Measurements from ENCODE around the gene ILF3. TPM values are rescaled to one million over a fixed set of nuclear protein-coding genes. Genes with fewer than 3 reads are reported as not detected.

The ILF3 gene
- total and polyA plus RNA-seq, 3 experiments from 2014 or later = 100.0 to 475 (median 471) TPM

DNA sequence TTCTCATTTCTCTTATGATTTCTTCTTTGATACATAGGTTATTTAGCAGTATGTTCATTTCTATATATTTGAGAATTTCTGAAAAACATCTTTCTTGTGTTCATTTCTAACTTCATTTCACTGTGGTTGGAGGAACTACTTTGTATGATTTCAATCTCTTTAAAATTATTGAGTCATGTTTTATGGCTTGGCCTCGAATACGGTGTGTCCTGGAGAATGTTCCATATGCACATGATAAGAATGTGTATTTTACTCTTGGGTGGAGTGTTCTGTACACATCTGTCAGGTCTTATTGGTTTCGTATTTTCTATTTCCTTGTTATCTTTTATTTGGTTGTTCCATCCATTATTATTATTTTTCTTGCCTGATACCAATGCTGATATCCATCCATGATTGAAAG is 86.7 kb downstream of the ILF3 start:
- ChIA-PET POLR2A (no interaction called here), CTCF (interaction anchor here (1.1 to 1.5 kb wide), 2 partner anchors 9 to 18 kb away, joined by 3 read pairs; no protein-coding TSS in a partner anchor)
- H3K4me3 Mint-ChIP-seq = peak overlapping the region in 1 of 7 donors; percentile 38
- DNase-seq = no peak
- no peaks in the 10 kb centered on the region for H3K9me3 ChIP-seq (ENCODE audit: low read length)
- H3K36me3 Mint-ChIP-seq = peaks cover 0 to 36% (median 0%) of the 10 kb centered on the region in 3 donors
- no peaks in the 10 kb centered on the region for H3K27me3 ChIP-seq (ENCODE audit: insufficient read depth, low read length, poor library complexity, severe bottlenecking)
- no peaks in the 10 kb centered on the region for H3K27me3 Mint-ChIP-seq
- no peak overlapping the region for H3K4me3 ChIP-seq (ENCODE audit: low read length)
- H3K4me1 ChIP-seq (ENCODE audit: insufficient read depth, low read length) = peaks cover 29% of the 10 kb centered on the region
- no peaks in the 10 kb centered on the region for H3K9me3 Mint-ChIP-seq
- peaks cover 8% of the 10 kb centered on the region for H3K36me3 ChIP-seq (ENCODE audit: insufficient read depth, low read length)
- no peak overlapping the region for H3K27ac ChIP-seq (ENCODE audit: low read depth, low read length)
- peaks cover 48 to 77% (median 49%) of the 10 kb centered on the region in 3 donors for H3K4me1 Mint-ChIP-seq
- H3K27ac Mint-ChIP-seq = peak overlapping the region in 4 of 8 donors; percentile 23 to 78 (median 62)

Other genes starting within 250 kb of the ILF3 start
- gene PDE4A, start 233.8 kb upstream of the ILF3 start, total RNA-seq = 10 to 100 TPM; 21.6 to 22.2 TPM
- gene PDE4A, start 233.8 kb upstream of the ILF3 start, polyA plus RNA-seq = 7.5 TPM
- 100 to 1,000 TPM; 101 to 107 TPM for gene KEAP1, start 151.0 kb upstream of the ILF3 start, total RNA-seq
- gene KEAP1, start 151.0 kb upstream of the ILF3 start, polyA plus RNA-seq = 58.3 TPM
- 1 to 10 TPM; 1.5 to 1.8 TPM for gene S1PR5, start 136.9 kb upstream of the ILF3 start, total RNA-seq
- gene S1PR5, start 136.9 kb upstream of the ILF3 start, polyA plus RNA-seq = 90.3 TPM
- gene ATG4D, start 110.4 kb upstream of the ILF3 start, total RNA-seq = 10 to 100 TPM; 44.4 to 45.1 TPM
- gene ATG4D, start 110.4 kb upstream of the ILF3 start, polyA plus RNA-seq = 28.9 TPM
- 10 to 100 TPM; 61.6 to 64.5 TPM for gene KRI1, start 88.3 kb upstream of the ILF3 start, total RNA-seq
- gene KRI1, start 88.3 kb upstream of the ILF3 start, polyA plus RNA-seq = 45.7 TPM
- 10 to 100 TPM; 22.2 to 23.1 TPM for gene CDKN2D, start 85.4 kb upstream of the ILF3 start, total RNA-seq
- gene CDKN2D, start 85.4 kb upstream of the ILF3 start, polyA plus RNA-seq = 176 TPM
- not detected for gene AP1M2, start 67.0 kb upstream of the ILF3 start, total RNA-seq
- gene AP1M2, start 67.0 kb upstream of the ILF3 start, polyA plus RNA-seq = not detected
- gene SLC44A2, start 28.8 kb upstream of the ILF3 start, total RNA-seq = 10 to 100 TPM; 70.5 to 88.2 TPM
- 285 TPM for gene SLC44A2, start 28.8 kb upstream of the ILF3 start, polyA plus RNA-seq
- gene QTRT1, start 47.1 kb downstream of the ILF3 start, total RNA-seq = 10 to 100 TPM; 76.1 to 80.1 TPM
- 32.2 TPM for gene QTRT1, start 47.1 kb downstream of the ILF3 start, polyA plus RNA-seq
- gene DNM2, start 63.7 kb downstream of the ILF3 start, total RNA-seq = 100 to 1,000 TPM; 154 to 165 TPM
- gene DNM2, start 63.7 kb downstream of the ILF3 start, polyA plus RNA-seq = 105 TPM
- gene TMED1, start 181.9 kb downstream of the ILF3 start, total RNA-seq = 10 to 100 TPM; 15.7 to 16.6 TPM
- 29.9 TPM for gene TMED1, start 181.9 kb downstream of the ILF3 start, polyA plus RNA-seq
- gene C19orf38, start 194.1 kb downstream of the ILF3 start, total RNA-seq = under 1 TPM; 0.44 to 0.48 TPM
- gene C19orf38, start 194.1 kb downstream of the ILF3 start, polyA plus RNA-seq = not detected
- 10 to 100 TPM; 69.2 to 71.3 TPM for gene CARM1, start 217.2 kb downstream of the ILF3 start, total RNA-seq
- 0.51 TPM for gene CARM1, start 217.2 kb downstream of the ILF3 start, polyA plus RNA-seq